ENCODE results near the gene PELI2.

The PELI2 gene

GRCh38 chr14:56294128-56294527, 175.9 kb downstream of the PELI2 start:
- peaks cover 34% of the 10 kb centered on the region for H3K36me3 ChIP-seq (ENCODE audit: insufficient read depth, low read depth, low read length)
- H3K9ac ChIP-seq (ENCODE audit: low read depth, low read length), result no peak overlapping the region
- H3K9me3 ChIP-seq (ENCODE audit: insufficient read depth, low read depth, low read length), result no peaks in the 10 kb centered on the region
- no peak overlapping the region for H3K4me3 ChIP-seq (ENCODE audit: low read length)
- H3K27me3 ChIP-seq (ENCODE audit: insufficient read depth, low read length), result no peaks in the 10 kb centered on the region
- H3K4me1 ChIP-seq (ENCODE audit: insufficient read depth, low read length), result no peaks in the 10 kb centered on the region
- H3K27ac ChIP-seq (ENCODE audit: low read length), result no peak overlapping the region

- H3K27ac ChIP-seq (ENCODE audit: low read length), result no peak overlapping the region
- H3K9me3 ChIP-seq (ENCODE audit: insufficient read depth, low read depth, low read length), result no peaks in the 10 kb centered on the region
- no peaks in the 10 kb centered on the region for H3K4me1 ChIP-seq (ENCODE audit: insufficient read depth, low read length)
- no peak overlapping the region for H3K4me3 ChIP-seq (ENCODE audit: low read length)
- no peaks in the 10 kb centered on the region for H3K27me3 ChIP-seq (ENCODE audit: insufficient read depth, low read length)
- H3K9ac ChIP-seq (ENCODE audit: low read depth, low read length), result no peak overlapping the region
- H3K36me3 ChIP-seq (ENCODE audit: insufficient read depth, low read depth, low read length), result peaks cover 24% of the 10 kb centered on the region; the same call in 1 of the 2 replicates
Measured at GRCh38 chr14:56295743-56296142, 177.5 kb downstream of the PELI2 start.

- Histone ChIP-seq H3K4me1 (ENCODE audit: insufficient read depth, low read length) (no peaks in the 10 kb centered on the region), H3K27me3 (ENCODE audit: insufficient read depth, low read length) (no peaks in the 10 kb centered on the region), H3K4me3 (ENCODE audit: low read length) (no peak overlapping the region), H3K9me3 (ENCODE audit: insufficient read depth, low read depth, low read length) (no peaks in the 10 kb centered on the region), H3K9ac (ENCODE audit: low read depth, low read length) (no peak overlapping the region), H3K27ac (ENCODE audit: low read length) (no peak overlapping the region), H3K36me3 (ENCODE audit: insufficient read depth, low read depth, low read length) (peaks cover 12% of the 10 kb centered on the region; the same call in 1 of the 2 replicates)
Measured at GRCh38 chr14:56297449-56297848, 179.2 kb downstream of the PELI2 start.

- no peak overlapping the region for H3K9ac ChIP-seq (ENCODE audit: low read depth, low read length)
- H3K4me1 ChIP-seq (ENCODE audit: insufficient read depth, low read length), result no peaks in the 10 kb centered on the region
- H3K27ac ChIP-seq (ENCODE audit: low read length), result no peak overlapping the region
- no peak overlapping the region for H3K4me3 ChIP-seq (ENCODE audit: low read length)
- no peaks in the 10 kb centered on the region for H3K27me3 ChIP-seq (ENCODE audit: insufficient read depth, low read length)
- no peaks in the 10 kb centered on the region for H3K9me3 ChIP-seq (ENCODE audit: insufficient read depth, low read depth, low read length)
- H3K36me3 ChIP-seq (ENCODE audit: insufficient read depth, low read depth, low read length), result peaks cover 12% of the 10 kb centered on the region; the same call in 1 of the 2 replicates
Measured at GRCh38 chr14:56299306-56299984, 181.2 kb downstream of the PELI2 start.

GRCh38 chr14:56300495-56300894, 182.3 kb downstream of the PELI2 start:
- Histone ChIP-seq H3K4me1 (ENCODE audit: insufficient read depth, low read length) (no peaks in the 10 kb centered on the region), H3K9ac (ENCODE audit: low read depth, low read length) (no peak overlapping the region), H3K9me3 (ENCODE audit: insufficient read depth, low read depth, low read length) (no peaks in the 10 kb centered on the region), H3K36me3 (ENCODE audit: insufficient read depth, low read depth, low read length) (peaks cover 12% of the 10 kb centered on the region; the same call in 1 of the 2 replicates), H3K4me3 (ENCODE audit: low read length) (no peak overlapping the region), H3K27me3 (ENCODE audit: insufficient read depth, low read length) (no peaks in the 10 kb centered on the region), H3K27ac (ENCODE audit: low read length) (no peak overlapping the region)

GRCh38 chr14:56304456-56304855, 186.2 kb downstream of the PELI2 start:
- Histone ChIP-seq H3K4me1 (ENCODE audit: insufficient read depth, low read length) (no peaks in the 10 kb centered on the region), H3K27ac (ENCODE audit: low read length) (no peak overlapping the region)

GRCh38 chr14:56309198-56309597, 191.0 kb downstream of the PELI2 start:
- Histone ChIP-seq H3K4me3 (ENCODE audit: low read length) (no peak overlapping the region), H3K36me3 (ENCODE audit: insufficient read depth, low read depth, low read length) (no peaks in the 10 kb centered on the region), H3K4me1 (ENCODE audit: insufficient read depth, low read length) (no peaks in the 10 kb centered on the region), H3K27me3 (ENCODE audit: insufficient read depth, low read length) (no peaks in the 10 kb centered on the region), H3K9ac (ENCODE audit: low read depth, low read length) (no peak overlapping the region), H3K9me3 (ENCODE audit: insufficient read depth, low read depth, low read length) (no peaks in the 10 kb centered on the region), H3K27ac (ENCODE audit: low read length) (no peak overlapping the region)

More at GRCh38 chr14:56304456-56304855, 186.2 kb downstream of the PELI2 start:
- Histone ChIP-seq H3K9me3 (ENCODE audit: insufficient read depth, low read depth, low read length) (no peaks in the 10 kb centered on the region), H3K9ac (ENCODE audit: low read depth, low read length) (no peak overlapping the region), H3K4me3 (ENCODE audit: low read length) (no peak overlapping the region), H3K36me3 (ENCODE audit: insufficient read depth, low read depth, low read length) (no peaks in the 10 kb centered on the region), H3K27me3 (ENCODE audit: insufficient read depth, low read length) (no peaks in the 10 kb centered on the region)

- H3K36me3 ChIP-seq (ENCODE audit: insufficient read depth, low read depth, low read length), result no peaks in the 10 kb centered on the region
- no peaks in the 10 kb centered on the region for H3K27me3 ChIP-seq (ENCODE audit: insufficient read depth, low read length)
- no peak overlapping the region for H3K4me3 ChIP-seq (ENCODE audit: low read length)
- H3K9ac ChIP-seq (ENCODE audit: low read depth, low read length), result no peak overlapping the region
- H3K9me3 ChIP-seq (ENCODE audit: insufficient read depth, low read depth, low read length), result no peaks in the 10 kb centered on the region
- no peaks in the 10 kb centered on the region for H3K4me1 ChIP-seq (ENCODE audit: insufficient read depth, low read length)
- H3K27ac ChIP-seq (ENCODE audit: low read length), result no peak overlapping the region
Measured at GRCh38 chr14:56310643-56311042, 192.4 kb downstream of the PELI2 start.

GRCh38 chr14:56313789-56314188, 195.6 kb downstream of the PELI2 start:
- H3K4me1 ChIP-seq (ENCODE audit: insufficient read depth, low read length), result no peaks in the 10 kb centered on the region
- no peak overlapping the region for H3K9ac ChIP-seq (ENCODE audit: low read depth, low read length)
- H3K9me3 ChIP-seq (ENCODE audit: insufficient read depth, low read depth, low read length), result no peaks in the 10 kb centered on the region
- H3K4me3 ChIP-seq (ENCODE audit: low read length), result no peak overlapping the region
- H3K27ac ChIP-seq (ENCODE audit: low read length), result no peak overlapping the region
- H3K36me3 ChIP-seq (ENCODE audit: insufficient read depth, low read depth, low read length), result no peaks in the 10 kb centered on the region
- no peaks in the 10 kb centered on the region for H3K27me3 ChIP-seq (ENCODE audit: insufficient read depth, low read length)

- H3K36me3 ChIP-seq (ENCODE audit: insufficient read depth, low read depth, low read length), result no peaks in the 10 kb centered on the region
- no peaks in the 10 kb centered on the region for H3K27me3 ChIP-seq (ENCODE audit: insufficient read depth, low read length)
- H3K9ac ChIP-seq (ENCODE audit: low read depth, low read length), result no peak overlapping the region
- no peak overlapping the region for H3K27ac ChIP-seq (ENCODE audit: low read length)
- H3K4me3 ChIP-seq (ENCODE audit: low read length), result no peak overlapping the region
- no peaks in the 10 kb centered on the region for H3K4me1 ChIP-seq (ENCODE audit: insufficient read depth, low read length)
- H3K9me3 ChIP-seq (ENCODE audit: insufficient read depth, low read depth, low read length), result no peaks in the 10 kb centered on the region
Measured at GRCh38 chr14:56318393-56319115, 200.3 kb downstream of the PELI2 start.

GRCh38 chr14:56321861-56322260, 203.7 kb downstream of the PELI2 start:
- H3K4me1 ChIP-seq (ENCODE audit: insufficient read depth, low read length), result no peaks in the 10 kb centered on the region
- no peak overlapping the region for H3K9ac ChIP-seq (ENCODE audit: low read depth, low read length)
- no peaks in the 10 kb centered on the region for H3K9me3 ChIP-seq (ENCODE audit: insufficient read depth, low read depth, low read length)
- H3K27ac ChIP-seq (ENCODE audit: low read length), result no peak overlapping the region
- H3K36me3 ChIP-seq (ENCODE audit: insufficient read depth, low read depth, low read length), result no peaks in the 10 kb centered on the region
- no peaks in the 10 kb centered on the region for H3K27me3 ChIP-seq (ENCODE audit: insufficient read depth, low read length)
- H3K4me3 ChIP-seq (ENCODE audit: low read length), result no peak overlapping the region

- Histone ChIP-seq H3K36me3 (ENCODE audit: insufficient read depth, low read depth, low read length) (no peaks in the 10 kb centered on the region), H3K4me1 (ENCODE audit: insufficient read depth, low read length) (no peaks in the 10 kb centered on the region), H3K27me3 (ENCODE audit: insufficient read depth, low read length) (no peaks in the 10 kb centered on the region), H3K9ac (ENCODE audit: low read depth, low read length) (no peak overlapping the region), H3K9me3 (ENCODE audit: insufficient read depth, low read depth, low read length) (no peaks in the 10 kb centered on the region), H3K4me3 (ENCODE audit: low read length) (no peak overlapping the region), H3K27ac (ENCODE audit: low read length) (no peak overlapping the region)
Measured at GRCh38 chr14:56322531-56322930, 204.3 kb downstream of the PELI2 start.
